Smooth muscle cell (in vitro differentiated cells): ENCODE measurements around the gene CNTNAP5. TPM values are rescaled to one million over a fixed set of nuclear protein-coding genes. Genes with fewer than 3 reads are reported as not detected.

Source experiments
- DNase-seq: peaks from one replicate; lab custom pipeline; 2025; ENCODE audit not compliant: unreplicated experiment; lab: John Stamatoyannopoulos, UW
- H2AFZ ChIP-seq: fragments of 200-600 bp; sonication (generic); 2 replicates; pipeline ENCODE4 v1.6.0; 2016; ENCODE audit warnings: antibody characterized with exemption, low read depth, mild to moderate bottlenecking
- H3F3A ChIP-seq: fragments of 200-600 bp; sonication (generic); 2 replicates; pipeline ENCODE4 v1.6.0; 2017; ENCODE audit warnings: antibody characterized with exemption, low read depth
- H3K27ac ChIP-seq: fragments of 200-600 bp; sonication (generic); 2 replicates; pipeline ENCODE4 v1.5.1; 2016; ENCODE audit warnings: low read depth, mild to moderate bottlenecking
- H3K27me3 ChIP-seq: fragments of 200-600 bp; sonication (generic); 2 replicates; pipeline ENCODE4 v1.6.1; 2016; ENCODE audit warnings: low read depth, mild to moderate bottlenecking
- H3K36me3 ChIP-seq: fragments of 200-600 bp; sonication (generic); 2 replicates; pipeline ENCODE4 v1.5.1; 2016; ENCODE audit warnings: low read depth
- H3K4me1 ChIP-seq: fragments of 200-600 bp; sonication (generic); 2 replicates; pipeline ENCODE4 v1.5.1; 2016; ENCODE audit warnings: low read depth
- H3K4me2 ChIP-seq: fragments of 200-600 bp; sonication (generic); 2 replicates; pipeline ENCODE4 v1.6.0; 2016; ENCODE audit warnings: mild to moderate bottlenecking
- H3K4me3 ChIP-seq: fragments of 200-600 bp; sonication (generic); 2 replicates; pipeline ENCODE4 v1.5.1; 2016; ENCODE audit warnings: mild to moderate bottlenecking
- H3K79me2 ChIP-seq: fragments of 200-600 bp; sonication (generic); 2 replicates; pipeline ENCODE4 v1.6.0; 2016; ENCODE audit warnings: low read depth, mild to moderate bottlenecking
- H3K9ac ChIP-seq: fragments of 200-600 bp; sonication (generic); 2 replicates; pipeline ENCODE4 v1.6.0; 2016; ENCODE audit warnings: low read depth
- H3K9me3 ChIP-seq: fragments of 200-600 bp; sonication (generic); replicated peaks from 2 replicates; pipeline ENCODE4 v1.5.1; 2016; ENCODE audit warnings: low read depth
- H4K20me1 ChIP-seq: fragments of 200-600 bp; sonication (generic); 2 replicates; pipeline ENCODE4 v1.6.0; 2016; ENCODE audit warnings: low read depth
- CTCF ChIP-seq: fragments of 200-600 bp; sonication (generic); IDR thresholded peaks from 2 replicates; pipeline ENCODE4 v1.5.1; 2017; ENCODE audit warnings: borderline replicate concordance, mild to moderate bottlenecking, antibody characterized with exemption; ENCODE audit not compliant: insufficient read depth, poor library complexity, severe bottlenecking
- WGBS: methylation state at CpG from one replicate; pipeline ENCODE4 v1.1.7; 2016; ENCODE audit warnings: low lambda C conversion rate; 5-methylcytosine and 5-hydroxymethylcytosine counted together
- polyA plus RNA-seq: library from polyadenylated mRNA; unstranded; fragments of >200 nt; fragmentation: Nextera tagmentation; extraction: Ambion mirVana; gene quantifications from 2 replicates; pipeline ENCODE4 v1.2.1, GENCODE V29; 2016
- total RNA-seq: library from RNA; depleted of rRNA; stranded (reverse); fragments of >200 nt; gene quantifications from 2 replicates; pipeline ENCODE4 v1.2.3, GENCODE V29; 2014

Gene CNTNAP5
- total and polyA plus RNA-seq, 2 experiments from 2014 or later, result not detected

- H3F3A ChIP-seq, result no peaks in the 10 kb centered on the region
- H3K4me2 ChIP-seq, result no peak overlapping the region
- TF ChIP-seq CTCF, result no peak
- no peaks in the 10 kb centered on the region for H3K79me2 ChIP-seq
- no peak for DNase-seq
- no peaks in the 10 kb centered on the region for H3K27me3 ChIP-seq
- H3K4me3 ChIP-seq, result no peak overlapping the region
- H3K36me3 ChIP-seq, result no peaks in the 10 kb centered on the region
- H3K9ac ChIP-seq, result no peak overlapping the region
- WGBS, result 70% methylated on average over 3 of the region's 3 CpGs
- no peak overlapping the region for H2AFZ ChIP-seq
- no peak overlapping the region for H3K27ac ChIP-seq
- H4K20me1 ChIP-seq, result no peaks in the 10 kb centered on the region
- H3K9me3 ChIP-seq, result no peaks in the 10 kb centered on the region
- no peaks in the 10 kb centered on the region for H3K4me1 ChIP-seq
Measured at GRCh38 chr2:124032799-124033198, 7.7 kb downstream of the CNTNAP5 start.

- no peak for TF ChIP-seq CTCF
- H2AFZ ChIP-seq, result no peak overlapping the region
- no peaks in the 10 kb centered on the region for H3K4me1 ChIP-seq
- no peak overlapping the region for H3K4me3 ChIP-seq
- no peak overlapping the region for H3K27ac ChIP-seq
- no peak for DNase-seq
- WGBS, result 85% methylated on average over 2 of the region's 2 CpGs
- no peaks in the 10 kb centered on the region for H3K36me3 ChIP-seq
- no peaks in the 10 kb centered on the region for H3K9me3 ChIP-seq
- no peaks in the 10 kb centered on the region for H3K27me3 ChIP-seq
- H3F3A ChIP-seq, result no peaks in the 10 kb centered on the region
- H3K4me2 ChIP-seq, result no peak overlapping the region
- H4K20me1 ChIP-seq, result no peaks in the 10 kb centered on the region
- H3K79me2 ChIP-seq, result no peaks in the 10 kb centered on the region
- no peak overlapping the region for H3K9ac ChIP-seq
Measured at GRCh38 chr2:124034265-124034664, 9.2 kb downstream of the CNTNAP5 start.

- no peak overlapping the region for H3K27ac ChIP-seq
- H3F3A ChIP-seq, result no peaks in the 10 kb centered on the region
- no peaks in the 10 kb centered on the region for H4K20me1 ChIP-seq
- no peak overlapping the region for H2AFZ ChIP-seq
- TF ChIP-seq CTCF, result no peak
- no peaks in the 10 kb centered on the region for H3K4me1 ChIP-seq
- DNase-seq, result no peak
- no peak overlapping the region for H3K9ac ChIP-seq
- H3K79me2 ChIP-seq, result no peaks in the 10 kb centered on the region
- H3K27me3 ChIP-seq, result no peaks in the 10 kb centered on the region
- no peak overlapping the region for H3K4me2 ChIP-seq
- no peak overlapping the region for H3K4me3 ChIP-seq
- H3K36me3 ChIP-seq, result no peaks in the 10 kb centered on the region
- no peaks in the 10 kb centered on the region for H3K9me3 ChIP-seq
- 95% methylated on average over 1 of the region's 1 CpG for WGBS
Measured at GRCh38 chr2:124035001-124035400, 9.9 kb downstream of the CNTNAP5 start.

GRCh38 chr2:124039032-124039431 lies 13.9 kb downstream of the CNTNAP5 start:
- Histone ChIP-seq H3K27me3 (no peaks in the 10 kb centered on the region), H4K20me1 (no peaks in the 10 kb centered on the region), H3F3A (no peaks in the 10 kb centered on the region), H3K36me3 (no peaks in the 10 kb centered on the region), H3K27ac (no peak overlapping the region), H3K9me3 (no peaks in the 10 kb centered on the region), H3K4me2 (no peak overlapping the region), H3K4me3 (no peak overlapping the region), H3K79me2 (no peaks in the 10 kb centered on the region), H2AFZ (no peak overlapping the region), H3K4me1 (no peaks in the 10 kb centered on the region), H3K9ac (no peak overlapping the region)
- WGBS, result 40% methylated on average over 2 of the region's 2 CpGs
- no peak for TF ChIP-seq CTCF
- DNase-seq, result no peak
